ENCODE results near the gene DPF3. TPM values are rescaled to one million over a fixed set of nuclear protein-coding genes. Genes with fewer than 3 reads are reported as not detected.

DPF3 gene
- total and polyA plus RNA-seq, 4 donors: 0.17 to 3.9 (median 0.52) TPM

- no peak overlapping the region for H3K9ac ChIP-seq (ENCODE audit: insufficient read depth in 1 of 2, low read length in 2 of 2)
- H3K4me3 ChIP-seq: no peak overlapping the region
- H3K36me3 ChIP-seq (ENCODE audit: control insufficient read depth in 4 of 4, insufficient read depth in 4 of 4, low read length in 4 of 4): no peaks in the 10 kb centered on the region
- no peak for ATAC-seq (ENCODE audit: insufficient read depth, low FRiP score)
- H3K4me1 ChIP-seq (ENCODE audit: control insufficient read depth in 5 of 5, insufficient read depth in 5 of 5, low read length in 5 of 5): peaks cover 0 to 10% (median 0%) of the 10 kb centered on the region in 5 donors
- no peaks in the 10 kb centered on the region for H3K27me3 ChIP-seq (ENCODE audit: control insufficient read depth in 3 of 3, insufficient read depth in 3 of 3, low read length in 2 of 3)
- no peak overlapping the region for H3K27ac ChIP-seq (ENCODE audit: low read depth in 1 of 2, low read length in 1 of 2)
- 67 to 68% methylated on average over 9 of the region's 9 CpGs for WGBS, 2 donors
- TF ChIP-seq, protein P1, sequence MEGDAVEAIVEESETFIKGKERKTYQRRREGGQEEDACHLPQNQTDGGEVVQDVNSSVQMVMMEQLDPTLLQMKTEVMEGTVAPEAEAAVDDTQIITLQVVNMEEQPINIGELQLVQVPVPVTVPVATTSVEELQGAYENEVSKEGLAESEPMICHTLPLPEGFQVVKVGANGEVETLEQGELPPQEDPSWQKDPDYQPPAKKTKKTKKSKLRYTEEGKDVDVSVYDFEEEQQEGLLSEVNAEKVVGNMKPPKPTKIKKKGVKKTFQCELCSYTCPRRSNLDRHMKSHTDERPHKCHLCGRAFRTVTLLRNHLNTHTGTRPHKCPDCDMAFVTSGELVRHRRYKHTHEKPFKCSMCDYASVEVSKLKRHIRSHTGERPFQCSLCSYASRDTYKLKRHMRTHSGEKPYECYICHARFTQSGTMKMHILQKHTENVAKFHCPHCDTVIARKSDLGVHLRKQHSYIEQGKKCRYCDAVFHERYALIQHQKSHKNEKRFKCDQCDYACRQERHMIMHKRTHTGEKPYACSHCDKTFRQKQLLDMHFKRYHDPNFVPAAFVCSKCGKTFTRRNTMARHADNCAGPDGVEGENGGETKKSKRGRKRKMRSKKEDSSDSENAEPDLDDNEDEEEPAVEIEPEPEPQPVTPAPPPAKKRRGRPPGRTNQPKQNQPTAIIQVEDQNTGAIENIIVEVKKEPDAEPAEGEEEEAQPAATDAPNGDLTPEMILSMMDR (IDR thresholded peaks at IDR 0.05; ENCODE audit: control extremely low read depth, extremely low read depth): no peak
- peak; percentile 61 to 84 (median 82) for DNase-seq
- no peaks in the 10 kb centered on the region for H3K9me3 ChIP-seq (ENCODE audit: control insufficient read depth in 4 of 4, insufficient read depth in 3 of 4, low read length in 3 of 4)
Observed at GRCh38 chr14:72917094-72917802, 23.3 kb upstream of the DPF3 start.

- 55 to 69% methylated on average over 6 of the region's 6 CpGs for WGBS, 2 donors
- Histone ChIP-seq H3K9me3 (ENCODE audit: control insufficient read depth in 4 of 4, insufficient read depth in 3 of 4, low read length in 3 of 4) (no peaks in the 10 kb centered on the region), H3K4me3 (no peak overlapping the region), H3K9ac (ENCODE audit: insufficient read depth in 1 of 2, low read length in 2 of 2) (no peak overlapping the region), H3K4me1 (ENCODE audit: control insufficient read depth in 5 of 5, insufficient read depth in 5 of 5, low read length in 5 of 5) (peaks cover 0 to 10% (median 0%) of the 10 kb centered on the region in 5 donors), H3K36me3 (ENCODE audit: control insufficient read depth in 4 of 4, insufficient read depth in 4 of 4, low read length in 4 of 4) (no peaks in the 10 kb centered on the region), H3K27ac (ENCODE audit: low read depth in 1 of 2, low read length in 1 of 2) (no peak overlapping the region), H3K27me3 (ENCODE audit: control insufficient read depth in 3 of 3, insufficient read depth in 3 of 3, low read length in 2 of 3) (no peaks in the 10 kb centered on the region)
- ATAC-seq (ENCODE audit: insufficient read depth, low FRiP score) (no peak), DNase-seq (no peak)
- TF ChIP-seq, protein P1 (IDR thresholded peaks at IDR 0.05; ENCODE audit: control extremely low read depth, extremely low read depth): no peak
Observed at GRCh38 chr14:72916174-72916573, 22.3 kb upstream of the DPF3 start.

- 30 to 31% methylated on average over 2 of the region's 2 CpGs for WGBS, 2 donors
- TF ChIP-seq, protein P1 (IDR thresholded peaks at IDR 0.05; ENCODE audit: control extremely low read depth, extremely low read depth): no peak
- peaks cover 0 to 15% (median 8%) of the 10 kb centered on the region in 5 donors for H3K4me1 ChIP-seq (ENCODE audit: control insufficient read depth in 5 of 5, insufficient read depth in 5 of 5, low read length in 5 of 5)
- no peak overlapping the region for H3K4me3 ChIP-seq
- H3K36me3 ChIP-seq (ENCODE audit: control insufficient read depth in 4 of 4, insufficient read depth in 4 of 4, low read length in 4 of 4): no peaks in the 10 kb centered on the region
- H3K27ac ChIP-seq (ENCODE audit: low read depth in 1 of 2, low read length in 1 of 2): no peak overlapping the region
- ATAC-seq (ENCODE audit: insufficient read depth, low FRiP score) (no peak), DNase-seq (no peak)
- no peaks in the 10 kb centered on the region for H3K9me3 ChIP-seq (ENCODE audit: control insufficient read depth in 4 of 4, insufficient read depth in 3 of 4, low read length in 3 of 4)
- no peak overlapping the region for H3K9ac ChIP-seq (ENCODE audit: insufficient read depth in 1 of 2, low read length in 2 of 2)
- no peaks in the 10 kb centered on the region for H3K27me3 ChIP-seq (ENCODE audit: control insufficient read depth in 3 of 3, insufficient read depth in 3 of 3, low read length in 2 of 3)
Observed at GRCh38 chr14:72913809-72914208, 19.9 kb upstream of the DPF3 start.

All from lung (tissue), 12 donors.